Fibroblast of pulmonary artery (primary cell): ENCODE data around the gene TTBK1.
A peak's percentile ranks its signal among the peaks of the same experiment; 100 is the strongest.

Source experiments
- DNase-seq: peaks from one replicate; pipeline ENCODE4 v3.0.0-alpha.2; 2010; ENCODE audit warnings: low read depth
- H3K4me3 ChIP-seq: replicated peaks from 2 replicates; pipeline ENCODE4 v1.5.1; 2011; ENCODE audit warnings: low read depth, mild to moderate bottlenecking, control low read depth, low read length, moderate library complexity
- TF ChIP-seq, protein P1 (sequence below): IDR thresholded peaks from 2 replicates; pipeline ENCODE4 v1.5.1; 2011; ENCODE audit warnings: mild to moderate bottlenecking, control low read depth, low read length, inconsistent platforms; ENCODE audit errors: missing control alignments

The TTBK1 gene

DNA sequence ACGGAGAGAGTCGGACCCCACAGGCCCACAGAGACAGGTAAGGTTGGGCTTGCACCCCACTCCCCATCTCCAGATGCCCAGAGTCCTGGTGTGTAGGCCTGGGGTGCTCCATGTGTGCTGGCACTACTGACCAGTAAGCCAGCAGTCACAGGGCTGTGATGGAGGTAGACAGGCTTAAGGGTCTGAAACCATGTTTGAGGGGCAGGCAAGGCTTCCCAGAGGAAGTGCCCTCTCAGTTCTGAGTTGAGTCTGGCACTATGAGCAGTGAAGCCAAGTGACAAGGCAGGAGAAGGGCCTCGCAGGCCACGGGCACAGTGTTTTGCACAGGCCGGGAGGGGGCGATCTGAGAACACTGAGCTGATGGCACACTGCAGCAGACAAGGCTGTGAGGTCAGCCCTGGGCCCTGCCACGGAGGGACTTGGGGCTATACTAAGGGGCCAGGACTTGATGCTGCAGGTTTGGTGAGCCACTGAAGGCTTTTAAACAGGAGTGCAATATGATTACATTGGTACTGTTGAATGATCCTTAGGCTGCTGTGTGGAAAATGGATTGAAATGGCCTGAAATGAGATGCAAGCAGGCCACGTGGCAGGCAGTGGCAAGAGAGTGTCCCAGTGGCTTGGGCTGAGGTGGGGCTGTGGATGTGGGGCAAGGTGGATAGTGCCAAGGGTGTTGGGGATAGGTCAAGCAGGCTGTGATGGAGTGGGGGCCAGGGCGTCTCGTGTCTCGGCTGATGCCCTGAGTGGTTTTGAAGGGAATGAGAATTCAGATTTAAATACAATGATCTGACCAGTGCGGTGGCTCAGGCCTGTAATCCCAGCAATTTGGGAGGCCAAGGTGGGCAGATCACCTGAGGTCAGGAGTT lies 20.3 kb downstream of the TTBK1 start:
- H3K4me3 ChIP-seq = no peak overlapping the region
- TF ChIP-seq, protein P1, sequence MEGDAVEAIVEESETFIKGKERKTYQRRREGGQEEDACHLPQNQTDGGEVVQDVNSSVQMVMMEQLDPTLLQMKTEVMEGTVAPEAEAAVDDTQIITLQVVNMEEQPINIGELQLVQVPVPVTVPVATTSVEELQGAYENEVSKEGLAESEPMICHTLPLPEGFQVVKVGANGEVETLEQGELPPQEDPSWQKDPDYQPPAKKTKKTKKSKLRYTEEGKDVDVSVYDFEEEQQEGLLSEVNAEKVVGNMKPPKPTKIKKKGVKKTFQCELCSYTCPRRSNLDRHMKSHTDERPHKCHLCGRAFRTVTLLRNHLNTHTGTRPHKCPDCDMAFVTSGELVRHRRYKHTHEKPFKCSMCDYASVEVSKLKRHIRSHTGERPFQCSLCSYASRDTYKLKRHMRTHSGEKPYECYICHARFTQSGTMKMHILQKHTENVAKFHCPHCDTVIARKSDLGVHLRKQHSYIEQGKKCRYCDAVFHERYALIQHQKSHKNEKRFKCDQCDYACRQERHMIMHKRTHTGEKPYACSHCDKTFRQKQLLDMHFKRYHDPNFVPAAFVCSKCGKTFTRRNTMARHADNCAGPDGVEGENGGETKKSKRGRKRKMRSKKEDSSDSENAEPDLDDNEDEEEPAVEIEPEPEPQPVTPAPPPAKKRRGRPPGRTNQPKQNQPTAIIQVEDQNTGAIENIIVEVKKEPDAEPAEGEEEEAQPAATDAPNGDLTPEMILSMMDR = peak; percentile 79
- DNase-seq = peak; percentile 75

DNA sequence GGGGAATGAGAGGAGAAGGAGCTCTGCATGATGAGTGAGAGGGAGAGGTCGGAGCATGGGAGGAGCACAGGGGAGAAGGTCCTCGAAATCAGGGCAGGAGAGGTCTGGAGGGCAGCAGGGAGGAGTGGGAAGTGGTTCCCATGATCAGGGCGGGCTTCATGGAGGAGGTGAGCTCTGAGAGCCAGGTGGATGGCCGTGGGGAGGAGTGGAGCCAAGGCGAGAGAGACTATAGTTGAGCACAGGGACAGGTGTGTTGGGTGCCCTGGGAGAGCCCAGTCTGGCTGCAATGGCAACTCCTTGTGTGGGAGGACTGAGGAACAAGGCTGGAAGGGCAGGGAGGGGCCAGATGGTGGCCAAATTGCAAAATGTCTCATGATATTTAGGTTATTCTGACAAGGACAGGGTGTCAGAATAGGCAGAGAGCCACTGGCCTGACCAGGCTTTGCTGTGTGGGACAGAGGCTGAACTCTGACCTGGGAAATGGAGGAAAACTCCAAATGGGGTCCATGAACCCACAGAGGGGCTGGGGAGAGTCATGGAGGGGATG lies 21.4 kb downstream of the TTBK1 start:
- DNase-seq = no peak
- TF ChIP-seq, protein P1 = no peak

DNA sequence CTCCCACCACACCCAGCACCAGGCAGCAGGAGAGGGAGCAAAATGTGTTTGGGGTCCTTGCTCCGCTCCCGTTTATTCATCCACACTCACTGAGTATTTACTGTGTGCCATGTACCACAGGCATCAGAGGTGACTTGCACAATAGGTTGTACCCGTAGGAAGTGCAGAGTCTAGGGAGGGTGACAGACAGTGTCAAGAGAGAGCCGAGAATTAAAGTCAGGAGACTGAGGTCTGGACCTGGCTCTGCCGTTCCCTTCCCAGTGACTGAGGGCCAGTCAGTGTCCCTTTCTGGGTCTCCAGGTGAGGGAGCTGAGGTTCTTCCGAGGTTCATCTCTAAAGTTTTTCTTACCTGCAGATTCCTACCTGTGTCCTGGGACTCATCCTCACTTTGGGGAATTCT lies 22.3 kb downstream of the TTBK1 start:
- TF ChIP-seq, protein P1 = no peak

More for the DNA sequence above, 21.4 kb downstream of the TTBK1 start:
- H3K4me3 ChIP-seq = no peak overlapping the region

DNA sequence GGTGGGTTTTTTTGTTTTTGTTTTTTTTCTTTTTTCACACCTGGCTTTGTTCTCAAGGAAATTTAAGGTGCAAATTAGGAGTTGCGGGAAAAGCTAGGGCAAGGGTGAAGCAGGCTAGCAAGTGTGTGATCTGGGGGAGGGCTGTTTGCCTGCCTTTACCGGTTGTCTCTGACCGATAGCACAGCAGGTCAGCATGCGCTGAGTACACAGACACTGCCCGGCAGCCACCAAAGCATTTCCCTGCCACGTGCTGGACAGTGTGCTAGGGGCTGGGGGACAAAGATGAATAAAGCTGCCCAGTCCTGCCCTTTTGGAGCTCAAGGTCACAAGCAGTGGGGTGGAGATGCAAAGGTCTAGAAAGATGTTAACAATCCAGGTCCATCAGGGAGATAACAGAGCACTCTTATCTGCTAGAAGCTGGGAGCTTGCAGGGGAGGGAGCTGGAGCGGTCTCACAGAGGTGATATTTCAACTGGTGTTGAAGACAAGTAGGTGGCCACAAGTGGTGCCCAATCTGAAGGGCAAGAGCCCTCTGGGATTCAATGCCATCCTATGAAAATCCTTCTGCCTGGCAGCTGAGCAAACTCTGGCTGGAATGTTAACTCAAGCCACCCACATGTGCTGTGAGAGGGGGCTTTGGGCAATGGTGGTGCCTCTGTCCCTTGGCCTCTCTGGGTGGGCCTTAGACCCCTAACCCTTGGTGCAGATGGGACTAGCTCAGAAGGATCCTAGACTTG lies 24.5 kb downstream of the TTBK1 start:
- H3K4me3 ChIP-seq = no peak overlapping the region
- DNase-seq = no peak
- TF ChIP-seq, protein P1 = no peak

More for the DNA sequence above, 22.3 kb downstream of the TTBK1 start:
- H3K4me3 ChIP-seq = no peak overlapping the region
- DNase-seq = no peak

DNA sequence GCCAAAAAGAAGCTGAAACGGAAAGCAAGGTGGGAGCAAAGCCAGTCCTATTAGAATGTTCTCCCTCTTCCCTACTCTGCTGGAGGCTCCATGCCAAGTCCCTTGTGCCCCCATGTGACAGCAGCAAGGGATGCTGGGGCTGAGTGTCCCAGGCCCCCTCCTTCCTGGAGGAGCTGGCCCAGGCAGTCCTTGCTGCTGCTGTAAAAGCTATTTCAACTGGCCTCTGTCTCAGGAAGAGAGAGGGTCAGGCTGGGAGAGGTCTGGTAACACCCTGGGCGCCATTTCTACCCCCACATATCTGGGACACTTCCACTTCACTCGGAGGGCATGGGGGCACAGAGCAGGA lies 25.0 kb downstream of the TTBK1 start:
- TF ChIP-seq, protein P1 = no peak
- no peak for DNase-seq
- no peak overlapping the region for H3K4me3 ChIP-seq

DNA sequence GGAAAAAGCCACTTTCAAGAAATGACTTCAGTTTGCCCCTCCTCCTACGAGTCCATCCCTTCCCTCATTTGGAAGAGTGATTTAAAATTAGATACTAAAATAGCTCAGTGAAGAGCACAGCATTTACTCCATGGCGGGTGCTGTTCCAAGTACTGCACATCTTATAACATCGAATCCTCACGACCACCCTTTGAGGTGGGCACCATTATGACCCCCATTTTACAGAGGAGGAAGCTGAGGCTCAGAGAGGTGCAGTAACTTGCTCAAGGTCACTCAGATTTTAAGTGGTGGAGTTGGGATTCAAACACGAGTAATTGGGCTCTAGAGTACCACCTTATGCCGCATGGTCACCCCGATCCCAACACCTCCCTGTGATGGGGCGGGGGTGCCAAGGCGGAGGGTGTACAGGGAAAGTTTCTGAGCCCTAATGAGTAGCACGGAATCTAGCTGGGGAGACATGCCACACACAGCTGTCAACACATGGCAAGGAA lies 25.5 kb downstream of the TTBK1 start:
- no peak overlapping the region for H3K4me3 ChIP-seq

More for the DNA sequence above, 25.5 kb downstream of the TTBK1 start:
- TF ChIP-seq, protein P1 = no peak
- DNase-seq = no peak
